Fibroblast of the aortic adventitia (primary cell): Measurements from ENCODE around the gene DOCK2. TPM values are rescaled to one million over a fixed set of nuclear protein-coding genes. Genes with fewer than 3 reads are reported as not detected.

Experiments used
- DNase-seq: peaks from one replicate; pipeline ENCODE4 v3.0.0-alpha.2; 2010; ENCODE audit warnings: low read depth
- H3K4me3 ChIP-seq: 2 replicates; pipeline ENCODE4 v1.5.1; 2011; ENCODE audit warnings: low read depth, mild to moderate bottlenecking, control low read depth, low read length, moderate library complexity
- CTCF ChIP-seq: IDR thresholded peaks from 2 replicates; pipeline ENCODE4 v1.5.1; 2011; ENCODE audit warnings: mild to moderate bottlenecking, low read length, control low read depth, inconsistent platforms; ENCODE audit not compliant: insufficient read depth
- total RNA-seq: library from RNA; depleted of rRNA; stranded (reverse); fragments of >200 nt; gene quantifications from 2 replicates; pipeline ENCODE4 v1.2.3, GENCODE V29; 2012; ENCODE audit warnings: low replicate concordance

The DOCK2 gene
- total RNA-seq: 0.65 and 4.6 TPM in 2 replicates

GRCh38 chr5:169637085-169637548 is at the start of gene DOCK2:
DOCK2 (plus strand) TSS chr5:169637275; CDS start chr5:169637327, 52 bp downstream.
- no peak for TF ChIP-seq CTCF
- H3K4me3 ChIP-seq: peak within 1 kb of the TSS; percentile 43
- DNase-seq: no peak

GRCh38 chr5:169590602-169591001 is 46.5 kb upstream of the DOCK2 start:
- DNase-seq: no peak
- TF ChIP-seq CTCF: no peak
- no peak overlapping the region for H3K4me3 ChIP-seq

- H3K4me3 ChIP-seq: no peak overlapping the region
- peak; percentile 81 for DNase-seq
- TF ChIP-seq CTCF: no peak
Measured at GRCh38 chr5:169591636-169592035, 45.4 kb upstream of the DOCK2 start.

GRCh38 chr5:169592937-169593650 is 44.0 kb upstream of the DOCK2 start:
- no peak for TF ChIP-seq CTCF

GRCh38 chr5:169595172-169595820 is 41.8 kb upstream of the DOCK2 start:
- TF ChIP-seq CTCF: no peak
- H3K4me3 ChIP-seq: no peak overlapping the region
- DNase-seq: no peak

More at GRCh38 chr5:169592937-169593650, 44.0 kb upstream of the DOCK2 start:
- no peak for DNase-seq
- H3K4me3 ChIP-seq: no peak overlapping the region

- DNase-seq: no peak
- no peak overlapping the region for H3K4me3 ChIP-seq
- TF ChIP-seq CTCF: no peak
Measured at GRCh38 chr5:169599451-169599850, 37.6 kb upstream of the DOCK2 start.
